ENCODE measurements around the gene FAM114A2. TPM values are rescaled to one million over a fixed set of nuclear protein-coding genes. Genes with fewer than 3 reads are reported as not detected.

Gene FAM114A2
- total RNA-seq (33.9 and 34.2 TPM in 2 replicates), polyA plus RNA-seq (23.4 and 28.0 TPM in 2 replicates), polyA minus RNA-seq (ENCODE audit: low replicate concordance) (5.9 and 8.2 TPM in 2 replicates)
- polyA plus RNA-seq (2012) = 20.7 and 24.1 TPM in 2 replicates

DNA sequence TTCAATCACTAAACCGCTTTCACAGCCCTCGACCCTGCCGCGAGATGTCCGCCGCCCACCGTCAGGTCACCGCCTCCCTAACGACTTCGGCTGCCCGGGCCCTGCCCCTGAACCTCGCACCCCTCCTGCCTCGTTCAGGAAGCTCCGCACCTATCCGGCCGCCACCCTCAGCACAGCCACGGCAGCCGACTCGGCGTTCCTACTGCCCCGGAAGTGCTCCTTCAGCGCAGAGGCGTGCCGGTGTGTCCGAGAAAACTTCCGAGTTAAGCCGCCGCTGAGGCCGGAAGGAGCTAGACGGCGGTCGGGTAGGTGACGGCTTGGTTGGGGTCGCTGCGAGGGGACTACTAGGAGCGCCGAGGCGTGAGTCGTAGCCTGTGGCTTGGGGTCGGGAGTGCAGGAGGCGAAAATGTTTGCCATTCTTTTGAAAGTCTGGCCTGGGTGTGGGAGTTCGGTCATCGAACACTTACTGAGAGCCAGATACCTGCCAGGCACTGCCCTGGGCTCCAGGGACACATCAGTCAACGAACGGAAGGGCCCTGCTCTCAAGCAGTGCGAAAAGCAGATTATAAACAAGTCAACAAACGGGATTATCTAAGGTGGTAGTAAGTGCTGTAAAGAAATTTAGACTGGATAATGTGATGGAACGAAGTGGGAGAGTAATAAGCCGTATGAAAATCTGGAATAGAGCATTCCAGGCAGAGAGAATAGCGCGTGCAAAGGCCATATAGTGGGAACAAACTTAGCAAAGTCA lies at the start of gene FAM114A2, which contains the start of gene MFAP3:
Gene FAM114A2, minus strand, starts transcription at position 204 of the 751 bp plus-strand sequence. CDS start 3,957 bp downstream, outside the sequence.
Gene MFAP3, plus strand, starts transcription at position 261 of the 751 bp plus-strand sequence. CDS start 10,756 bp downstream, outside the sequence.
- peak; percentile 80 to 88 for DNase-seq (ENCODE audit: low read depth in 2 of 2)

DNA sequence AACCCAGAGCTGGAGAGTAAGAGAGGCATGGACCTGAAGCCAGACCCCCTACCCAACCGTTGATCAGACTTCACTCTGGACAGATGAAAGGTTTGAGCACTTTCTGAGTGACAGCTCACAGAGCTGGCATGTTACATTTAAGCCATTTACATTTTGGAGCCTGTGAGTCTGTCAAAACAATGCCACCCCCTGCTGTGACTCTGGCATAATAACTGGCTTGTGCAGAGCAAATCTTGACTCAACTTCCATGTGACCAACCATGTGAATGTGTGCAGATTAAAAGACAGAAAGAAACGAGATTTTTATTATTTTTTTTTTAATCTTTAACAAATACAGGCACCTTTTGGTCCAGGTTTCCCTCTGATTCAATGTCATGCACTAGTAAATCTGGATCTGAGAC lies 48.5 kb upstream of the FAM114A2 start:
- no peak for DNase-seq (ENCODE audit: low read depth in 2 of 2)
- H3K4me2 ChIP-seq (ENCODE audit: extremely low read depth, insufficient read depth, low read length) = no peak overlapping the region
- no peak overlapping the region for H3K4me3 ChIP-seq (replicated peaks in 1 of 4; ENCODE audit: control extremely low read depth in 1 of 4, insufficient read depth in 1 of 4, low read depth in 3 of 4, low read length in 4 of 4)
- H3K79me2 ChIP-seq (ENCODE audit: control insufficient read depth, insufficient read depth, low read length) = no peaks in the 10 kb centered on the region
- H3K27ac ChIP-seq (ENCODE audit: insufficient read depth, low read length) = no peak overlapping the region
- no peaks in the 10 kb centered on the region for H3K36me3 ChIP-seq (ENCODE audit: control insufficient read depth, insufficient read depth, low read length)
- H3K9ac ChIP-seq (ENCODE audit: insufficient read depth, low read length) = no peak overlapping the region
- H4K20me1 ChIP-seq (ENCODE audit: control insufficient read depth, extremely low read depth, insufficient read depth, low read length) = no peaks in the 10 kb centered on the region
- no peaks in the 10 kb centered on the region for H3K27me3 ChIP-seq (ENCODE audit: control insufficient read depth, insufficient read depth, low read length)
- TF ChIP-seq EZH2 (IDR thresholded peaks at IDR 0.05; ENCODE audit: low read length, missing control alignments) = no peak
- no peak overlapping the region for H2AFZ ChIP-seq (ENCODE audit: low read length)
- H3K4me1 ChIP-seq (ENCODE audit: control insufficient read depth, extremely low read depth, insufficient read depth, low read length) = no peaks in the 10 kb centered on the region
- H3K9me3 ChIP-seq (ENCODE audit: control insufficient read depth, insufficient read depth, low read depth, low read length) = no peaks in the 10 kb centered on the region

More for the DNA sequence above, at the start of gene FAM114A2, which contains the start of gene MFAP3:
- Histone ChIP-seq H4K20me1 (ENCODE audit: control insufficient read depth, extremely low read depth, insufficient read depth, low read length) (no peaks in the 10 kb centered on the region), H3K79me2 (ENCODE audit: control insufficient read depth, insufficient read depth, low read length) (peaks cover 26% of the 10 kb centered on the region), H3K4me1 (ENCODE audit: control insufficient read depth, extremely low read depth, insufficient read depth, low read length) (peaks cover 2% of the 10 kb centered on the region), H3K36me3 (ENCODE audit: control insufficient read depth, insufficient read depth, low read length) (no peaks in the 10 kb centered on the region), H3K4me2 (ENCODE audit: extremely low read depth, insufficient read depth, low read length) (peak within 1 kb of the TSS; percentile 91), H3K9me3 (ENCODE audit: control insufficient read depth, insufficient read depth, low read depth, low read length) (no peaks in the 10 kb centered on the region), H3K27me3 (ENCODE audit: control insufficient read depth, insufficient read depth, low read length) (no peaks in the 10 kb centered on the region), H3K4me3 (replicated peaks in 1 of 4; ENCODE audit: control extremely low read depth in 1 of 4, insufficient read depth in 1 of 4, low read depth in 3 of 4, low read length in 4 of 4) (peak within 1 kb of the TSS; percentile 53 to 93 (median 74)), H3K27ac (ENCODE audit: insufficient read depth, low read length) (peak within 1 kb of the TSS; percentile 84), H3K9ac (ENCODE audit: insufficient read depth, low read length) (peak within 1 kb of the TSS; percentile 83), H2AFZ (ENCODE audit: low read length) (peak within 1 kb of the TSS; percentile 98)
- no peak for TF ChIP-seq EZH2 (IDR thresholded peaks at IDR 0.05; ENCODE audit: low read length, missing control alignments)
- TF ChIP-seq, protein P1, sequence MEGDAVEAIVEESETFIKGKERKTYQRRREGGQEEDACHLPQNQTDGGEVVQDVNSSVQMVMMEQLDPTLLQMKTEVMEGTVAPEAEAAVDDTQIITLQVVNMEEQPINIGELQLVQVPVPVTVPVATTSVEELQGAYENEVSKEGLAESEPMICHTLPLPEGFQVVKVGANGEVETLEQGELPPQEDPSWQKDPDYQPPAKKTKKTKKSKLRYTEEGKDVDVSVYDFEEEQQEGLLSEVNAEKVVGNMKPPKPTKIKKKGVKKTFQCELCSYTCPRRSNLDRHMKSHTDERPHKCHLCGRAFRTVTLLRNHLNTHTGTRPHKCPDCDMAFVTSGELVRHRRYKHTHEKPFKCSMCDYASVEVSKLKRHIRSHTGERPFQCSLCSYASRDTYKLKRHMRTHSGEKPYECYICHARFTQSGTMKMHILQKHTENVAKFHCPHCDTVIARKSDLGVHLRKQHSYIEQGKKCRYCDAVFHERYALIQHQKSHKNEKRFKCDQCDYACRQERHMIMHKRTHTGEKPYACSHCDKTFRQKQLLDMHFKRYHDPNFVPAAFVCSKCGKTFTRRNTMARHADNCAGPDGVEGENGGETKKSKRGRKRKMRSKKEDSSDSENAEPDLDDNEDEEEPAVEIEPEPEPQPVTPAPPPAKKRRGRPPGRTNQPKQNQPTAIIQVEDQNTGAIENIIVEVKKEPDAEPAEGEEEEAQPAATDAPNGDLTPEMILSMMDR (conservative IDR thresholded peaks at IDR 0.05 in 1 of 2, IDR thresholded peaks at IDR 0.05 in 1 of 2; ENCODE audit: low read depth in 1 of 2, low read length in 2 of 2) = no peak

DNA sequence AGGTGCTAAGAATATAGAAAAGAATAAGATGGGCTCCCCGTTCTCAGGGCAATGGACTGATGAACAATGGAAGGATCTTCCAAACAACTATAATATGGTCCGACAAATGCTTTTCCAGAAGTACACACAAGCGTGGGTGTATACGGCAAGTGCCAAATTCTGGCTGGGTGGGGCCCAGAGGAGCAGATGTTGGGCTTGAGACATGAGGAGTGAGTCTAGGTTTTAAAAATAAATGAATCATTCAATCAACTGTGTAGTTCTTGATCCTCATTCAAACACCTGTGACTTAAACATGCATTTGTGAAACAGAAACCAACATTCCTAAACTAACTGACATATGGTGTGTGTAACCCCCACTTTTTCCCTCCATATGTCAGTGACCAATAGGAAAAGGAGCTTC lies 47.9 kb upstream of the FAM114A2 start:
- no peak overlapping the region for H3K4me3 ChIP-seq (replicated peaks in 1 of 4; ENCODE audit: control extremely low read depth in 1 of 4, insufficient read depth in 1 of 4, low read depth in 3 of 4, low read length in 4 of 4)
- no peak overlapping the region for H3K9ac ChIP-seq (ENCODE audit: insufficient read depth, low read length)
- H3K9me3 ChIP-seq (ENCODE audit: control insufficient read depth, insufficient read depth, low read depth, low read length) = no peaks in the 10 kb centered on the region
- no peaks in the 10 kb centered on the region for H4K20me1 ChIP-seq (ENCODE audit: control insufficient read depth, extremely low read depth, insufficient read depth, low read length)
- TF ChIP-seq, protein P1 (conservative IDR thresholded peaks at IDR 0.05 in 1 of 2, IDR thresholded peaks at IDR 0.05 in 1 of 2; ENCODE audit: low read depth in 1 of 2, low read length in 2 of 2) = no peak
- no peak for TF ChIP-seq EZH2 (IDR thresholded peaks at IDR 0.05; ENCODE audit: low read length, missing control alignments)
- H3K27me3 ChIP-seq (ENCODE audit: control insufficient read depth, insufficient read depth, low read length) = no peaks in the 10 kb centered on the region
- H3K27ac ChIP-seq (ENCODE audit: insufficient read depth, low read length) = no peak overlapping the region
- H2AFZ ChIP-seq (ENCODE audit: low read length) = no peak overlapping the region
- no peaks in the 10 kb centered on the region for H3K4me1 ChIP-seq (ENCODE audit: control insufficient read depth, extremely low read depth, insufficient read depth, low read length)
- H3K4me2 ChIP-seq (ENCODE audit: extremely low read depth, insufficient read depth, low read length) = no peak overlapping the region
- peak in 1 of 2 donors; percentile 14 for DNase-seq (ENCODE audit: low read depth in 2 of 2)
- H3K79me2 ChIP-seq (ENCODE audit: control insufficient read depth, insufficient read depth, low read length) = no peaks in the 10 kb centered on the region
- no peaks in the 10 kb centered on the region for H3K36me3 ChIP-seq (ENCODE audit: control insufficient read depth, insufficient read depth, low read length)

Measured in fibroblast of lung (primary cell).